Stimulated activated CD8-positive, alpha-beta memory T cell treated with anti-CD3 and anti-CD28 coated beads, Interleukin-4, amount 100 ng/mL, for 48 hours (primary cell): ENCODE data around the gene WSCD1.

Source experiments
- DNase-seq: peaks from one replicate; pipeline ENCODE4 v3.0.0-alpha.2; 2020

Gene WSCD1

GRCh38 chr17:6064868-6065267 lies 5.3 kb upstream of the WSCD1 start:
- DNase-seq = no peak

GRCh38 chr17:6065351-6065750 lies 4.8 kb upstream of the WSCD1 start:
- no peak for DNase-seq

DNA sequence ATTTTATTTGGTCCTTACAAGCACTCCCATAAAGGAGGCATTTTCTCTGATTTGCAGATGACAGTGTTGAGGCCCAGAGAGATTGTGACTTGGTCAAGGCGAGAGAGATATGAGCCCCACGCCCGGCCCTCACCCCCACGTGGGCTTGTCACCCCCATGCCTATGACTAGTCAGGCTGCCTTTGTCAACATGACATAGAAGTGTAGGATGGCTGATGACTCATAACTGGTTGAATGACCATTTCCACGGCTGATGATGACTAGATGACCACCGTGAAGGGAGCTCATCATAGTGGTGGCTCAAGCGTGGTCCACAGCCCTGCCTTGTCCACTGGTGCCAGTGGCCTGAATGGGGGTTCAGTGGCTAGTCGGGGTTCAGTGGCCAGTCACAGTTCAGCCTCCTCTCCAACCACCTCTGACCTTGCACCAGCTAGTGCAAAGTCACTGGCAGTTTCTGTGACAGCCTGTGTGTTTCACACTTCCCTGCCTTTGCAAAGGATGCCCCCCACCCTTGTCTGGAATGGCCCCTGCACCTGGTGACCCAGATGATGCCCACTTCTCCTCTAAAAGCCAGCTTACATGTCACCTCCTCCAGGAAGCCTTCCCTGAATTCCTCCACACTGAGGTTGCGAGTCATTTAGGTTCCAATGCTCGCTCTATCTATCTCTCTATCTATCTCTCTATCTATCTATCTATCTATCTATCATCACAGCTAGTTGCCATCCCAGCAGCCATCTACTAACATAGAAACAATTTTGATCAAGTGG lies 3.8 kb upstream of the WSCD1 start:
- DNase-seq = no peak

- no peak for DNase-seq
Observed at GRCh38 chr17:6067060-6067459, 3.1 kb upstream of the WSCD1 start.

GRCh38 chr17:6070430-6070912 lies 292 bp downstream of the WSCD1 start:
- no peak for DNase-seq

GRCh38 chr17:6070913-6071511 lies 833 bp downstream of the WSCD1 start:
- DNase-seq = no peak

GRCh38 chr17:6071528-6072065 lies 1.4 kb downstream of the WSCD1 start:
- DNase-seq = no peak

- DNase-seq = no peak
Observed at GRCh38 chr17:6072157-6072556, 2.0 kb downstream of the WSCD1 start.

DNA sequence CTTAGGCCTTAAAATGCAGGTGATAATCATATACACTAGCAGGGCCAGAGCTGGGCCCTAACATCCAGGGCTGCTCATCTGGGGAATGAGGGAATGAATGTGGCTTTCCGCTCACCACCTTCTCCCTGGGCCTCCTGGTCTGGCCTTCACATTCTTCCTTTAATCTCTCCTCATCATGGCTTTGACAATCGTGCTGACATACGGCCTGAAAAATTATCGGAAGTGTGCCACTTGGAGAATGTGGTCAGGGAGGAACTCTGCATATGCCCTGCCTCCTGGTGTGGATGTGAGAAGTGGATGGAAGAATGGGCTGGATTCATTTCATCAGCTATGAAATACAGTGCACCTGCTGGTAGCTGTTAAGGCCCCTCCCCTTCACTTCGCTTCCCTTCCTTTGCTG lies 2.4 kb downstream of the WSCD1 start:
- no peak for DNase-seq

DNA sequence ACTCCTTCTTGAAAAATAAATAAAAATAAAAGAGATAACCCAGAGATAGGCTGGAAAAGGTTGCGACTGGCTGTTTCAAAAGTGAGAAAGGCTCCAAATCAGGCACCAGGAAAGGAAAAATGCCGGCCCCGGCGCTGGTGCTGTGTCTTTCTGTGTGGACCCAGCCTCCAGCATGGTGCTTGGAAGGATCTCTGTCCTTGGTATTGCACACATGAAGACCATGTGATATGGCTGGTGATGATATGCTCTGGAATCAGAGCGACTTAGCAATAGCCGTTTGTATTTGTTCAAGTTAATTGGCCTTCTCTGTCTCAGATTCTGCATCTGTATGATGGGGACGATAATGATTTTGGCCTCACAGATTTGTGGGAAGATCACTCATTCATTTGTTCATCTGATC lies 3.4 kb downstream of the WSCD1 start:
- DNase-seq = no peak

DNA sequence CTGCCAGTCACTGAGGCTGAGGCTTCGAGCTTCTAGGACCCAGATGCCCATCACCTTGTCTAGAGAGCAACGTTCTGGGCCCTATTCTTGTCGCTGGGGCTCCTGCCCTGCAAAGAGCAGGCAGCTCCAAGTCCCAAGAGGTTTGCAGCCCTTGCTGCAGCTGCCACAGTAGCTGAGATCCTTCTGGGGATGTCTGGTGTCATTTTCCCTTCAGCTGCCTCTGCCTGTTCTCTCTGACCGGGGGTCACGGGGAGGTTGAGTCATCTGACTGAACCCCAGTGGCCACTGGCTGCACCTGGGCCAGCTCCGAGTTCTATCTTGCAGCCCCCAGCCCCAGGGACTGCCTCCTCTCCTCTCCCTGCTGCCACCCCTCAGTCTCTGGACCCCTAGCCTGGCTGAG lies 4.9 kb downstream of the WSCD1 start:
- no peak for DNase-seq

DNA sequence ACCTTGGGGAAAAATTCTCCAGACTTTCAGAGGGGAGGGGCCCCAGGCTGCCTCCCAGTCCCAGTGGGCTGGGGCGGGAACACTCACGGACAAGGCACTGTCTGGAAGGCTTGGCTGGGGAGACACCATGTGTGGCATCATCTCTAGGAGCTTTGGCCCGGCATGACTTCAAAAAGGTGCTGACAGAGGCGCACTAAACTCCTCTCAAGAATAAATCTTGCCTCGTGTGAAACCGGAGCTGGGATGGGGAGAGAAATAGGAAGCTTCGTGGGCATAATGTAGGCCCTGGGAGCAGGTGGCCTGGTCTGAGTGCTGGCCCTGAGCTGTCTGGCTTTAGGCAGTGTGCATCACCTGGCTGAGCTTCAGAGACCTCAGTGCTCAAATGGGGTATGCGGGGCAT lies 5.7 kb downstream of the WSCD1 start:
- no peak for DNase-seq

DNA sequence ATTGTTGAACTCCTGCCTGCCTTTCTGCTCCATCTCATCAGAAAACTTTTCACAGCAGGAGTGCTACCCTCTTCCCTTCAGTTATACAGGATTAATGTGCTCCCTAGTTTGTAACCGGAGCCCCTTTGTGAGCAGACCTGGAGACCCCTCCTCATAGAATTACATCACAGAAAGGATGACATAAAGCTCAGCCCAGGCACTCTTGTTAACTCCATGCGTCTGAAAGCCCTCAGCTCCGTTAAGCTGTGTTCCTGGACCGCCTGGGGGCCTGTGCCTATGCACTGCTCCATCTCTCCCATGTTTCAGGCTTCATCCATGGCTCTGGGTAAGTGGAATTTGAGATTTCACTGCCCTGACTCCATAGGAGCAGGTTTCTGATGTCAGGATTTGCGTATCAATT lies 7.6 kb downstream of the WSCD1 start:
- DNase-seq = no peak

- DNase-seq = no peak
Observed at GRCh38 chr17:6078458-6078871, 8.3 kb downstream of the WSCD1 start.

GRCh38 chr17:6079155-6079888 lies 9.1 kb downstream of the WSCD1 start:
- no peak for DNase-seq

DNA sequence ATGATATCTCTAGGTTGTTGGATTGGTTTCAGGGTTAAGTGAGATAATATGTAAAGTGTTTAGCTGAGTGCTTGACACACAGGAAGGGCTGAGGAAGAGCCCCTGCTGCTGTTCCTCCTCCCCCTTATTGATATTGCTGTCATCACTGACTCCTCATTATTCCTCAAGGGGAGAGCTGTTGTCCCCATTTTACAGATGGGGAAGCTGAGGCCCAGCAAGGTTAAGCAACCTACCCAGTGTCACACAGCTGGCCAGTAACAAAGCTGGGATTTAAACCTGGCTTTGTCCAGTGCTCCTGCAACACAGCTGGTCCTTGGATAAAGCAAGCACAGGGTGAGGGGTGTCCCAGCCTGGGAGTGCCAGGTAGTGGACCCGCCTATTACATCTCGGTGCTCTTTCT lies 9.8 kb downstream of the WSCD1 start:
- no peak for DNase-seq

GRCh38 chr17:6080711-6081430 lies 10.7 kb downstream of the WSCD1 start:
- no peak for DNase-seq

DNA sequence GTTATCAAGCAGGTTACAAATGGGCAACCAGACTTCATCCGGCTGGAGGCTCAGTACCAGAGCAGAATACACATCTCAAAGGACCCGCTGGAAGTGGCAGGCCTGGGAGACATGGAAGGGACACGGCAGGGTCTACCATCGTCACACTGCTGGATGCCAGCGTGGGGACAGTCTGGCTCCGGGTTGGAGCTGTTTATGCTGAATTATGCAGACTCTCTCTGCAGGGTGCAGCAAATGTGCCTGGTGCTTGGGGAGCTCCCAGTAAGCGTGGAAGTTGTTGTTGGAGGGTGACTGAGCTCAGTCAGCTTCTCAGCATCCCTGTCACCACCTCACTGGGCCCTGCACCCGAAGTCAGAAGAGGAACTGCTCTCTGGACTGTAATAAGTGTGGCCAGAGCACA lies 12.2 kb downstream of the WSCD1 start:
- DNase-seq = no peak

DNA sequence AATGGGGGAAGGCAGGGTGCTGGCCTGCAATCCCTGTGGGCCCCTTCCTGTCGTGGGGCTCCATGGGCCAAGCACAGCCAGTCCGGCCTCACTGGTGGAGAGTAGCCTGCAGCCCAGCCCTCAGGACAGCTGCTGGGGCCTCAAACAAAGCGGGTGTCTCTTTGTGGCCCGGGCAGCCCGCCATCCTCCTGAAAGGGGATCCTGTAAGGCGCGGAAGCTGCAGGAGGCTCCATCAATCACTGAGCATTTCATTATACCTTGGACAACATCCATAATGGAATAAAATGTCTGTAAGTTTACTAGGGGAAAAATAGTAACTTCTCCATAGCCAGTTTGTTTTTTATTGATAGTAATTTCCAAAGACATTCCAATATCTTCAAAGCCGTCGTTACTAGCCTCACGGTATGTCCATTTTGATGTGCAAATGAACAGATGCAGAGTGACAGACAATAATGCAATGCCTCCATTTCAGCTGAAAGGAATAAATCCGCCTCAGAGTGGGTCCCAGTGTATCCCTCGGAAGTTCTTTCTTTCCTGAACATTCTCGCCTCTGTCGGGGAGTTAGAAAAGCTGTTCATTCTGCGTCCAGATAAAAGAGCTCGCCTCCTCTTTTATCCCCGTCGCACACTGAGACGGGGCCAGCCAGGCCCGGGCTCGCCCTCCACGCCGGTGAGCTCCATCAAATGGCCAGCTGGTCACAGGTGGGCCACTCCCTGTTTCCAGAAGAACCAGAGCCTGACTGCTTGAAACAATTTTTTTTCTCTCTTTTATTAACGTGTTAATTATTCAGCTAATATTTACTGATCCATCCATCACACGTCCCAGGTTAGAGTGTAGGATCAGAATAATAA lies 14.4 kb downstream of the WSCD1 start:
- no peak for DNase-seq

- DNase-seq = no peak
Observed at GRCh38 chr17:6085812-6086211, 15.6 kb downstream of the WSCD1 start.

DNA sequence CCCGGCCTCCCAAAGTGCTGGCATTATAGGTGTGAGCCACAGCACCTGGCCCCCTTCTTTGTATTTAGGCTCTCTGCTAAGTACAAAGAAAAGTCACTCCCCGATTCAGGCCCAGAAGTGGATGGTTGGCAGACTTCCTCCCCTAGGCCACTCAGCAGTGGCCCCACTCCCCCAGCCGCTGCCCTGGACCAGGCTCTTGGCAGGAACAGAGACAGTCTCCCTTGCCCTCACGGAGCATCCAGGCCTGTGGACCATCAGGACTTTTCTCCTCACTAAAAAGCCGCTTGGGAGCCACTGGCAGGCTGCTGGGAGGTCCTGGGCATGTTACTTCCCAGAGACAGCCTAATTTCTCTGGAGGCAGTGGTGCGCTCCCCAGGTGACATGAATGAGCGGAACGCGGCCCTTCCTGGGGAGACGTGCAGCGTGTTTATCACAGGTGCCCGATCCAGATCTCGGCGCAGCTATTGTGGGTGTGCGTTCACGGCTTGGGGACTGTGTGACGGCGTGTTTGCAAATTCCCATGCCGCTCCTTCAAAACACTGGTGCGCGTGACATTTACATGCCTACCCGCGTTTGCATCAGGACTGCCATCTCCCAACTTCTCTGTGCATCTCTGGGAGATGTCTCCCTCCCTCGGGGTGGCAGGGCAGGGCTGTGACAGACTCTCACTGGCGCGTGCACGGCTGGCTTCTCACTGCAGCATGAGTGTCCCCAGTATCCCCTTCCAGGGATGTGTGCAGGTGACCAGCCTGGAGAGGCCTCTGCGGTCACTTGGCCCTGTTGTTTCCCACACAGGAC lies 16.6 kb downstream of the WSCD1 start:
- DNase-seq = no peak
